HUDEP-2 (cell line): Measurements from ENCODE around the gene DAPK1.
"Not testable (repeated sequence)": the region's sequence is repeated elsewhere in the genome, so short reads cannot be mapped to it uniquely, and the experiment has no call there.

Source experiments
- DNase-seq, 76 experiments: peaks; one replicate each; lab custom pipeline; 2025; ENCODE audit not compliant: unreplicated experiment in 76 of 76; lab: John Stamatoyannopoulos, UW

The DAPK1 gene

DNA sequence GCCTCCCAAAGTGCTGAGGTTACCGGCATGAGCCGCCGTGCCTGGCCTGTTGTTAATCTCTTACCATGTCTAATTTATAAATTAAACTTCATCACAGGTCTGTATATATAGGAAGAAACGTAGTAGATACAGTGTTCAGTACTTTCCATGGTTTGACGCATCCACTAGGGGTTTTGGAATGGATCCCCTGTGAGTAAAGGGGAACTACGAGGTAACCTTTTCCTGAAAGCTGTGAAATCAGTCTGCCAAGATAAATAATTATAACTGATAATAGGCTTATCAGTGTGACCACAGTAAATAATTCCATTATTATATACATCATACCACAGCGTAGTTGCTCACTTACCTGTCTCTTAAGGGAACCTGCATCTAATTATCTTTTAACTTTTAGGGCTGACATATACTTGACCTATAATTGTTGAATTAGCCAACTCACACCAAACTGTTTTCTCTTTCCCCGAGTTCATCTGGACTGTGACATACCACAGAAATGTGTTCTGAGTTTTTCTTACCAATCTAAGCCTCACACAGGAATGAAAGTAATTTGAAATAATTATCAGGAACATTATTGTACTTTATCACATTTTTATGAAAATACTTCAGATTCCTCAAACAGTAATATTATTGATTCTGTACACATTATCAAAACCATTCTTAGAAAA is 42.9 kb downstream of the DAPK1 start:
- DNase-seq: no peak

- no peak for DNase-seq
Observed at GRCh38 chr9:87541663-87542062, 44.0 kb downstream of the DAPK1 start.

DNA sequence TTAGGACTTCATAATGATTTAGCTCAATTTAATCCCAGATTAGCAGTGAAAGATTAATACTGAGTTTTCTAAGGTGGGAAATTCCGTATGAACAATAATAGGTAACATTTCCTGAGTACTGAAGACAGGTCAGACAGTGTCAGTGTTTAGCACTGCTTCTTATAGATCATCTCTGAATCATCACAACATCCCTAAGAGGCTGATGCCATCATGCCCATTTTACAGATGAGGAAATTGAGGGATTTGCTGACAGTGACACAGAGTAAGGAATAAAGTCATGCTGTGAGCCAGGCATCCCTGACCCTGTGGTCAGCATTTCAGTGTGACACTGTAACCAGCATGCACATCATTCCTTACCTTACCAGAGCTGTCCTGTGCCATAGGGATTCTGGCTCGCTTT is 44.5 kb downstream of the DAPK1 start:
- DNase-seq: no peak

GRCh38 chr9:87543251-87543650 is 45.6 kb downstream of the DAPK1 start:
- no peak for DNase-seq

GRCh38 chr9:87545858-87546257 is 48.2 kb downstream of the DAPK1 start:
- DNase-seq: no peak

DNA sequence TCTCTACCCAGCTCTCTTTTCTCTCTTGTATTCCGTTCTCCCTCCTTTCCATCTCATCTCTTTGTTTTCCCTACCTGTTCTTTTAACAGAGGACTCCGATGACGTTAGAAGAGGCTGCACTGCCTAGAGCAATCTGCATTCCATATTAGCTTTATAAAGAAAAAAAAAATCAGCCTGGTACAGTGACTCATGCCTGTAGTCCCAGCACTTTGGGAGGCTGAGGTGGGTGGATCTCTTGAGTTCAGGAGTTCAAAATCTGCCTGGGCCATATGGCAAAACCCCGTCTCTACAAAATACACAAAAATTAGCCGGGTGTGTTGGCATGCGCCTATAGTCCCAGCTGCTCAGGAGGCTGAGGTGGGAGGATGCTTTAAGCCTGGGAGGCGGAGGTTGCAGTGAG is 49.0 kb downstream of the DAPK1 start:
- peak in 1 of 76 experiments; percentile 3 for DNase-seq

DNA sequence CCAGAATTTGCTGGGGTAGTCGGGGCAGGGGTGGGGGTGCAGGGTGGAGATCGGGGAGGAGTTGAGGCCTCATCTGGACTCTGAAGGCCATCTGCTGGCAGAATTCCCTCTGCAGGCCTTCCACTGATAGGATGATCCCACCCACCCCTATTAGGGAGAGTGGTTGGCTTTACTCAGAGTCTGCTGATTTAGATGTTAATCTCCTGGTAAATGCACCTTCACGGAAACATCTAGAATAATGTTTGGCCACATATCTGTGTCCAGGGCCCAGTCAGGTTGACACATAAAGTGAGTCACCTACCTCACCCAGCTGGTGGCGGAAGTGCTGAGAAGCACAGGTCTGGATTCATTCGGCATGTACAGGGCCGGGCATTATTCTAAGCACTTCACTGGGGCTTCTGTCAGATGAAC is 50.0 kb downstream of the DAPK1 start:
- DNase-seq: peak in 4 of 76 experiments; percentile 5 to 17 (median 10)

GRCh38 chr9:87548159-87548558 is 50.5 kb downstream of the DAPK1 start:
- DNase-seq: no peak

DNA sequence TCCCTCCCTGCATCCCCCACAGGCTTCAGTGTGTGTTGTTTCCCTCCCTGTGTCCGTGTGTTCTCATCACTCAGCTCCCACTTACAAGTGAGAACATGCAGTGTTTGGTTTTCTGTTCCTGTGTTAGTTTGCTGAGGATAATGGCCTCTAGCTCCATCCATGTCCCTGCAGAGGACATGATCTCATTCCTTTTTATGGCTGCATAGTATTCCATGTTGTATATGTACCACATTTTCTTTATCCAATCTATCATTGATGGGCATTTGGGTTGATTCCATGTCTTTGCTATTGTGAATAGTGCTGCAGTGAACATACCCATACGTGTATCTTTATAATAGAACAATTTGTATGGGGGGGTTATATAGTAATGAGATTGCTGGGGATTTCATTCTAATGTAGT is 51.4 kb downstream of the DAPK1 start:
- not testable (repeated sequence) for DNase-seq

DNA sequence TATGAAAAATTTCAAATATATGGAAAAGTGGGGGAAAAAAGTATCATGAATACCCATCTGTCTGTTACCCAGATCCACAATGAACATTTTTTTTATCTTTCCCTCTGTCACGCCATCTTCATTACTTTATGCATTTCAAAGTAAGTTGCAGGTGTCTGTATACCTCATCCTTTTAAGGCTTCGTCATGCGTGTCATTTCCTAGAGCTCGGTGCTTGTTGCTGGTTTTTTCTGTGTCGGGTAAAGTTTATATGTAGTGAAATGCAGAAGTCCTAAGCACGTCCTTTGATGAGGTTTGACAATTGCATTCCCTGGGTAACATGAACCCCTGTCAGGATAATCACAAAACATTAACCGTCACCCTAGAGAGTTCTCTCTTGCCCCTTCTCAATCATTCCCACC is 52.1 kb downstream of the DAPK1 start:
- DNase-seq: no peak

GRCh38 chr9:87550253-87550954 is 52.7 kb downstream of the DAPK1 start:
- no peak for DNase-seq

- DNase-seq: peak in 70 of 76 experiments; percentile 10 to 85 (median 64)
Observed at GRCh38 chr9:87551772-87552217, 54.1 kb downstream of the DAPK1 start.

DNA sequence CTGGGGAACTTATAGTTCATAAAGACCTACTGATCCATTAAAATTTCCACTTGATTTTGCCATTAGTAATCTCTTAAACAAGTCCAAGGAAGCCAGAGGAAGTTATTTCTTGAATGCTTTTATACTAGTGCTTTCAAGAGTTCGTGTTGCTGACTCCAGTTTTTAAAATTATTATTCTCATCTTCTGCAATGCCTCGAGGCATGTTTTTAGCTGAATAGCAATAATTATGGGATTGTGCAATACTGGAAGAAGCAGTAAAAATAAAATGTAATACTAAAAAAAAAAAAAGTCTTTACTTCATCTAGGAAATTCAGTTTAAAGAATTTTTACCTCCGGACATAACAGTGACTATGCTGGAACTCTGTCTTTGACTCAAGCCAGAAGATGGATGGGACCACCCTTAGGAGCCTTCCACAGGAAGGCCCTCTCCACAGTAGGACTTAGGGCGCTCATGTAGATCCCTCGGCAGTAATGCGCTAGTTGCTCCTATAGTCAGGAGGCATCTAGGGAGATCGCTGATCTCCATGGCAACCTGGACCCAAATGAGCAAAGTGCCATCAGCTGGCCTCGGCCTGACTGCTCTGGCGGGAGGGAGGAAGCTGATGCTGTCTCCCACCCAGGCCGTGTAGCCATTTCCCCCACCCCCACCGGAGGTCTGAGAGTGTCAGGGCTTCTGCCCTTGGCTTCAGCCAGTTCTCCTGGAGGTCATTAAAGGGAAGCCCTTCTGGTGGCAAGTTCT is 56.7 kb downstream of the DAPK1 start:
- no peak for DNase-seq

DNA sequence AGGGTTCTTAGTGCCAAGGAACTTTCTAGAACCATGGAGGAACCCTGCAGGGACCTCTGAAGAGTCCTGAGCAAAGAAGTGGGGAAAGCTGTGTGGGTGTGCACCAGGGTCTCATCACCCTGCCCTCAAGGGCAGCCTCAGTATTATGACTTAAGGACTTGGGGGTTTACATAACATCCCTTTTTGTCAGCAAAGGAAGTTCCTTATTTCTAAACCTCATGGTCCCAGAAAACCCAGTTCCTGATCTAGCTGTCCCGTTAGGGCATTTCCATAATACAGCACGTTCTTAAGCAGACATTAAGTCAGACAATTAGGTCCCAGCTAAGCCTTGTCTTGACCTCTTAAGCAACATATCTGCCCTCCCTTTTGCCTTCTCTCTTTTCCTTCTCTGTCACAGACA is 57.3 kb downstream of the DAPK1 start:
- no peak for DNase-seq

DNA sequence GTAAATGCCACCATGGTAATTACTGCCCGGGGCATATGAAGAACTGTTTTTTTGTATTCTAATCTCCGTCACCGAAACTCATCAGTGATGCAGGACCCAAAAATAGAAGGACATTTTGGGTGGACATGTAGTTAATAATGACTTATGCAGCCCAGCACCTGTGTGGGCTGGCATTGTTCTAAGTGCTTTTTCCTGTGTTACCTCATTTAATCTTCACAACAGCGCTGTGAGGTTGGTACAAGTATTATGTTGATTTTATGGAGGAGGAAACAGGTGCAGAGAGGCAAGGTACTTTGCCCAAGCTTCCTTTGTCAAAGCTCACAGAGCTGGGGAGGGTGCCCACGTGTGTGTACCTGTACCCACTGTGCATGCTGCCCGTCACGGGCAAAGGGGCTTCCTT is 58.4 kb downstream of the DAPK1 start:
- no peak for DNase-seq

DNA sequence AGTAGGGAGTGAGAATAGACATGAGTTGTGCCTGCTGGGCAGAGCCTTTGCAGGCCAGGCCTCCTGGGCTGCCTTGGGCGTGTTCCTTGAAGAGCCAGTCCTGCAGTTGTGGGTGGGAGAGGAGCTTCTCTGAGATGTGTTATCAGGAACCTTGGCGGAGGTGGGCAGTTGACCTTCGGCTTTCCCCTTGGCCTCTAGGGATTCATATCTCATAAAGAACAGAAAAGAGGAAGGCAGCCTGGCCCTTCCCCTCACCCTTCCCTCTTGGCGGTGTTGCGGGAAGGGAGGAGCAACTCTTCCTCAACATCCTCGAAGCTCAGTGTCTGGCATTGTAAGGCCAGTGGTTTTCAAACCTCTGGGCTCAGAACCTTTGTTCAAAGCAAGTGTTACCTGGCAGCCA is 59.2 kb downstream of the DAPK1 start:
- DNase-seq: peak in 61 of 76 experiments; percentile 5 to 79 (median 43)

DNA sequence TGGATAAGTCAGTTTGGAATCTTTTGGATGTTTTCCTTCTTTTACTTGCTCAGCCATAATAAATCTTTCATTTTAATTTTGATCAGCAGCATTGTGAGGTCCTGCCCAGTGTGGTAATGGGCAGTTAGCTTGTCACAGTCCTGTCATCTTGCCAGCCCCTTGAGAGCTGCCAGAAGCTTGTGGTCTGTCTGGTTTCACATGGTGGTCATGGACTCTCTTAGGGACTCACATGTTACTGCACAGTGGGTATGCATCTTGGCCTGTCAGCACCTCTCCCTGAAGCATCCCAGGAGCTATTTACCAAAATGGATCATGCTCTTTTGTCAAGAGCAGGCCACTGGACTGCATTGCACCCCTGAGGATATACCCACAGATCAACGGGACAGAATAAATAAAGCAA is 60.3 kb downstream of the DAPK1 start:
- DNase-seq: peak in 37 of 76 experiments; percentile 2 to 64 (median 24)

DNA sequence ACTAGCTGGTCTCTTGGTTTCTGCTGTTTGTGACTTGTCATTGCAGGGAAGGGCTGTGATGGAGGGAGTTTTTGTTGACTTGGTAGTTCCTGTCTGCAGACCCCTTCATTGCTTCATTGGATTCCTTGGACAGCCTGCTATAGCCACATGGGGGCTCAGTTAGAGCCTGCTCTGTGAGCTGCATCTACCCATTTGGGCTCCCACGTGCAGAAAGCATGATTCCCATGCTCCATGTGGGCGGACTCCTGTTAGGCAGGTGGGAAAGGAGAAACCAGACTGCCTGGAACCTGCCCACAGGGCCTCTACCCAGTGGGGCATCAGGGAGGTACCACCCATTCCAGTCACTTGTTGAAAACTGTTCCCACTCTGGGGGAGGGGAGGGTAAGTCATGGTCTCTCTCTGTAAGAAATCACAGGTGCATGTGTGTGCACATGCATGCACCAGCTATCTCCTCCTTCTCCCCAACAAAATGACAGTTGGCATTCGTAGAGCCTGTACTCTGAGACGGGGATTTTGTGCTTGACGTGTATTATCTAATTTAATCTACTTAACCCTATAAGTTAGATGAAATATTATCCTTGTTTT is 61.0 kb downstream of the DAPK1 start:
- DNase-seq: no peak

DNA sequence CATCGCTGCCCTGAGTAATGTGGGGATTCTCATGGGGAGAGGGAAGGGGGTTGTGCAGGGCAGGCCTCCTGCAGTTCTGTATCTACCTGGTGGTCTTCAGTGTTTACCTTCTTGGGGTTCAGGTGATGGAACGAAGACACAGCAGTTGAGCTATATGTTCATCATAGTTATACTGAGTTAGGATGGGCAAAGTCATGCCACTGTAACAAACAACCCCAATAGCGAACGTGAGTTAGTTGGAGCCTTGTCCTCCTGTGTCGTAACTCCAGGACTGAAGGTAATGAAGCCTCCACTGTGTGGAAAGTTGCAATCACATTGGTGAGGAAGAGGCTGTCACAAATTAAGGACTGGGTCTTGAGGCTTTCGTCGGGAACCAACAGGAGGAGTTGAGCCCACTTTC is 64.4 kb downstream of the DAPK1 start:
- DNase-seq: no peak

GRCh38 chr9:87562530-87563170 is 65.0 kb downstream of the DAPK1 start:
- DNase-seq: no peak

- no peak for DNase-seq
Observed at GRCh38 chr9:87564111-87564510, 66.4 kb downstream of the DAPK1 start.
